AG09319 (cell line): Measurements from ENCODE around the gene ABCA3.

Experiments used
- DNase-seq: peaks from one replicate; pipeline ENCODE4 v3.0.0-alpha.2; 2010; ENCODE audit warnings: low read depth; ENCODE audit errors: extremely low read depth
- TF ChIP-seq, protein P1 (sequence below): IDR thresholded peaks from 2 replicates; pipeline ENCODE4 v1.5.1; 2011; ENCODE audit warnings: low read depth, mild to moderate bottlenecking, inconsistent platforms, low read length, moderate library complexity

ABCA3 gene

DNA sequence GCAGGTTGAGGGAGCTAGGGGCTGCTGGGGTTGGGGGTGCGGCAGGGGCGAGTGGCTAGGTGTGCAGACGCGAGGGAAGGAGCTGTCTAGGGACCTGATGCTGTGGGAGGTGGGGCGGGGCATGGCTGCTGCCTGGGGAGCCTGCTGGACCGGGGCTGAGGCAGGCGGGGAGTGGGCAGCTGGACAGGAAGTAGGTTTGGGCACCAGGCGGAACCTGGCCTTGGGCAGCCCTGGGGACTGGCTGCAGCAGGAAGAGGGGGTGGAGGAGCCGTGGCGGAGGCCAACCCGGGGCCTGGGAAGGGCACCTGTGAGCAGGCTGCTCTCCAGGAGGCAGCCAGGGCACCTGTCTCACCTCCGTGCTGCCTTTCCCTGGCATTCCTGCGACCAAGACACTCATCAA, 110.2 kb downstream of the ABCA3 start:
- no peak for DNase-seq
- TF ChIP-seq, protein P1, sequence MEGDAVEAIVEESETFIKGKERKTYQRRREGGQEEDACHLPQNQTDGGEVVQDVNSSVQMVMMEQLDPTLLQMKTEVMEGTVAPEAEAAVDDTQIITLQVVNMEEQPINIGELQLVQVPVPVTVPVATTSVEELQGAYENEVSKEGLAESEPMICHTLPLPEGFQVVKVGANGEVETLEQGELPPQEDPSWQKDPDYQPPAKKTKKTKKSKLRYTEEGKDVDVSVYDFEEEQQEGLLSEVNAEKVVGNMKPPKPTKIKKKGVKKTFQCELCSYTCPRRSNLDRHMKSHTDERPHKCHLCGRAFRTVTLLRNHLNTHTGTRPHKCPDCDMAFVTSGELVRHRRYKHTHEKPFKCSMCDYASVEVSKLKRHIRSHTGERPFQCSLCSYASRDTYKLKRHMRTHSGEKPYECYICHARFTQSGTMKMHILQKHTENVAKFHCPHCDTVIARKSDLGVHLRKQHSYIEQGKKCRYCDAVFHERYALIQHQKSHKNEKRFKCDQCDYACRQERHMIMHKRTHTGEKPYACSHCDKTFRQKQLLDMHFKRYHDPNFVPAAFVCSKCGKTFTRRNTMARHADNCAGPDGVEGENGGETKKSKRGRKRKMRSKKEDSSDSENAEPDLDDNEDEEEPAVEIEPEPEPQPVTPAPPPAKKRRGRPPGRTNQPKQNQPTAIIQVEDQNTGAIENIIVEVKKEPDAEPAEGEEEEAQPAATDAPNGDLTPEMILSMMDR = no peak

DNA sequence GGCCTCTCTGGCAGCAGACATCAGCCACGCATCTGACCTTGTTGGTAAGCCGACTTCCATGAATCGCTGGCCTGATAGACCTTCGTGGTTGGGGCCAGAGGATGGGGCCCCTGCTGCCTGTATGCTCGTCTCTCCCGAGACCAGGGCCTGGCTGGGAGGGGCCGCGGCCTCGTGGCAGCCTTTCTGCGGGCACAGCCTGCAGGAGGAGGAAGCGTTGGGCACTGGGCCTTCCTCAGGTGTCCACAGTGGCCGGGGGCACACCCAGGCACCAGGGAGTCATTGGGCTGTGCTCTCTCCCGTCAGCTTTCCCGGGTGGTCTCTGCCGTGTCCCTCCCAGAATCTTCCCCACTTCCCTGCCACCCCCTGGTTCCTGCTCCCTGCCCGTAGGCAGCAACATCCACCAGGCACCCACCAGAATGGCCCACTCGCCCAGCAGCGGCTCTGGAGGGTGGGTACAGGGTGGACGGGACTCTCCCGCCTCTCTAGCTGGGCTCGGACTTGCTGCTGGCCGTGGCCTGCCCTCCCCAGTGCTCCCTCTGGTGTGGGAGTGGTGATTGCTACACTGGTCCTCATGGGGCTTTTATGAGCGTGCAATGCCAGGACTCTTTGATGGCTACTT, 110.8 kb downstream of the ABCA3 start:
- TF ChIP-seq, protein P1 = no peak
- no peak for DNase-seq

DNA sequence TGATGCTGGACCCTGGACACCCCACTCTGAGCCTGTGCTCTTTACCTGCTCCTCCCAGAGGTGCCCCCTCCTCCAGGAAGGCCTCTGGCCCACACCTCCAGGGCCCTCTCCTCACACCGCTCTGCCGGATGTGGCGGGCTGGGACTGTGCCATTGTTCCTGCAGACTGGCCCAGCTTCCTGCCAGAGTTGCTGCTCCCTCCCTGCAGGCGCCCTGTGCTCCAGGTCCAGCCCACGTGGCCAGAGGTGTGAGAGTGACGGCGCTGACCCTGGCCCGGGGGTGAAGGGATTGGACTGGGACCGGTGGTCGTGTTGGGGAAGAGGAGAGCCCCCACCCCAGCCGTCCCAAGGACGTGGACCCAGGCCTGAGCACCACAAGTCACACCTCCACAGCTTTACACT, 111.4 kb downstream of the ABCA3 start:
- DNase-seq = no peak
- TF ChIP-seq, protein P1 = no peak

DNA sequence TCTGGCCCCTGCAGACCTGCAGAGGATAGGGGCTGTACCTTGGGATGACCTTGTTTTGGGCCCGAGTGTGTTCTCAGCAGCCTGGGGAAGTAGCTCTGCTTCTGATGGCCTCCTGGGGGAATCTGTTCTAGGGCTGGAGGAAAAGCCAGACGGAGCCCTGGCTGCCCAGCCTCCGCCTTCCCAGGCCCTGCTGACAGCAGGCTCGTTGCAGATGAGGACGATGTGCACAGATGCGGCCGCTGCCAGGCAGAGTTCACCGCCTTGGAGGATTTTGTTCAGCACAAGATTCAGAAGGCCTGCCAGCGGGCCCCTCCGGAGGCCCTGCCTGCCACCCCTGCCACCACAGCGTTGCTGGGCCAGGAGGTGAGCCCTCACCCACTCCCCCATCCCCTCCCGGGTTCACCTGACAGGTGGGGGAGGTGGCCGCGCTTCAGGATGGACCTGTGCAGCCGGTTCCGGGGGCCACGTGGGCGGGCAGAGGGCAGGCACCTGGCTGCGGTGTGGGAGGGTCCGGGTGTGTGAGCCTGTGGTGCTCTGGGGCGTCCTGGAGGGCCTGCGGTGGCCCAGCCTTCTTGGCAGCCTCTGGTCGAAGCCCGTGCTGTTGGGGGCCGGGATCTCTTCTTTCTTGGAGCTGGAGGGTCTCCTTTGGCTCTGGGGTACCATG, 112.2 kb downstream of the ABCA3 start:
- DNase-seq = no peak
- TF ChIP-seq, protein P1 = no peak

DNA sequence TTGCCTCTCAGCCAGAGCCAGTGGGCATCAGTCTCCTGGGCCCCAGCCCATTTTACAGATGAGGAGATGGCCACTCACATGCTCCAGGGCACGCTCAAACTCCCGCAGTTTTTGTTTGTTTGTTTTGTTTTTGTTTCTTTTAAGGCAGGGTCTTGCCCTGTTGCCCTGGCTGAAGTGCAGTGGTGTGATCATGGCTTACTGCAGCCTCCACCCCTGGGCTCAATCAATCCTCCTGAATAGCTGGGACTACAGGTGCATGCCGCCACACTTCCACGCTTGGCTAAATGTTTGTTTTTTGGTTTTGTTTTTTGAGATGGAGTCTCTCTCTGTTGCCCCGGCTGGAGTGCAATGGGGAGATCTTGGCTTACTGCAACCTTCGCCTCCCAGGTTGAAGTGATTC, 113.6 kb downstream of the ABCA3 start:
- TF ChIP-seq, protein P1 = no peak
- DNase-seq = no peak

DNA sequence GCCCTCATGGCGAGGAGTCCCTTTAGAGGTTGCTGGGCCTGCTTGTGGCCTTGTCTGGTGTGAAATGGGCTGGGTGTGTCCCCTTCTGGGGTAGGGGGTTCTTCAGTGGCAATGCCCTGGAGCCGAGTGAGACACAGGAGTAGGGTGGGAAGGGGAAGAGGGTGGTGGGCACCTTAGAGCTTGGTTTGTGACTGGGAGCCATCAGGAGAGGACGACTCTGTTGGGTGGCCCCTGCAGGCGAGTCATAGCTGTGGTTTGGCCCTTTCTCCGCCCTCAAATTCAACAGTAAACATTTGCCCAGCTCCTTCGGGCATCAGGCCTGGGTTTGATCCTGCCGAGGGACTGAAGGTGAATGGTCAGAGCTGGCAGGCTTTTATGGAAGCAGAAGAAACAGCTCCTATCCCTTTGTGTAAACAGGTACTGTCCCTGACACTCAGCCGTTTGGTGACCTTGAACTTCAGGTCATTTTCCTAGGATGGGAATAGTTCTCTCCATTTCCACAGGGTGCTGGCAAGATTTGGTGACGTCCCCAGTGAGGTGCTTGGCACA, 114.2 kb downstream of the ABCA3 start:
- DNase-seq = no peak
- TF ChIP-seq, protein P1 = no peak
